Dermis blood vessel endothelial cell (primary cell): ENCODE data around the gene ERP44. TPM values are rescaled to one million over a fixed set of nuclear protein-coding genes. Genes with fewer than 3 reads are reported as not detected.
A peak's percentile ranks its signal among the peaks of the same experiment; 100 is the strongest.
"Not testable (repeated sequence)": the region's sequence is repeated elsewhere in the genome, so short reads cannot be mapped to it uniquely, and the experiment has no call there.

Source experiments
- DNase-seq: peaks from one replicate; pipeline ENCODE4 v3.0.0; 2010
- total RNA-seq: library from RNA; depleted of rRNA; stranded (reverse); fragments of >200 nt; gene quantifications from 2 replicates; pipeline ENCODE4 v1.2.3, GENCODE V29; 2014

Gene ERP44
- total RNA-seq, 1 donor from 2014 or later: 9.4 TPM

DNA sequence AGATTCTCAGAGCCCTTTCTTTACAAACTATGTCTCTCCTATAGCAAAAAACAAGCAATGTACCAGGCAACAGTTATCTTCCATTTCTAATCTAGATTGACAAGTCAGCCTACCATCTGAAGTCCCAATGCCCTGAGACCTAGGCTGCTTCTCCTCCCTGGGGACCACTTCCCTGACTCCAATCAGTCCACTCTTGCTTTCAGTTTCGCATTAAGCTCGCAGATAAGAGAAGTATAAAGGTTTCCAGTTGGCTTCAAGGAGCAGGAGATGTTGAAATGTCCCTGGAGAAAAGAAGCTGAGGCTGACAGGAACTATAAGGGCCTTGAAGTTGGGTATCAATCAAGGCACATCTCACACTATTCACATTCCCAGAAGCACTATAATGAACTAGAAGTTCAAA lies 32.3 kb downstream of the ERP44 start:
- DNase-seq: peak; percentile 12

DNA sequence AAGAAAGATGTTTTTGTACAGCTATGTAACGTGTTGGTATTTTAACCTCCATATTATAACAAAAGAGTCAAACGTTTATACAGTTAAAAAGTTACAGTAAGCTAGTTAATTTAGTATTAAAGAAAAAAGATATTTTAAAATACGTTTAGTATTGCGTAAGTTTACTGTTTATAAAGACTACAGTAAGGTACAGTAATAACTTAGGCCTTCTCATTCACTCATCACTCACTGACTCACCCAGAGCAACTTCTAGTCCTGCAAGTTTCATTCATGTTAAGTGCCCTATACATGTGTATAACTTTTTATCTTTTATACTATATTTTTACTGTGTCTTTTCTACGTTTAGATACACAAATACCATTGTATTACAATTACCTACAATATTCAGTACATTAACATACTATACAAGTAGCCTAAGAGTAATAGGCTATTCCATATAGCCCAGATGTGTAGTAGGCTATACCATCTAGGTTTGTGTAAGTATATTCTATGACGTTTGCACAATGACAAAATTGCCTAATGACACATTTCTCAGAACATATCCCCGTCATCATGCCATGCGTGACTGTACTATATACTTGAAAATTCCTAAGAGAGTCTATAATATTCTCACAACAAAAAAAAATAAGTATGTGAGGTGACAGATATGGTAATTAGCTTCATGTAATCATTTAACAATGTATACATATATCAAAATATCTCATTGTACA lies 33.8 kb downstream of the ERP44 start:
- DNase-seq: no peak

DNA sequence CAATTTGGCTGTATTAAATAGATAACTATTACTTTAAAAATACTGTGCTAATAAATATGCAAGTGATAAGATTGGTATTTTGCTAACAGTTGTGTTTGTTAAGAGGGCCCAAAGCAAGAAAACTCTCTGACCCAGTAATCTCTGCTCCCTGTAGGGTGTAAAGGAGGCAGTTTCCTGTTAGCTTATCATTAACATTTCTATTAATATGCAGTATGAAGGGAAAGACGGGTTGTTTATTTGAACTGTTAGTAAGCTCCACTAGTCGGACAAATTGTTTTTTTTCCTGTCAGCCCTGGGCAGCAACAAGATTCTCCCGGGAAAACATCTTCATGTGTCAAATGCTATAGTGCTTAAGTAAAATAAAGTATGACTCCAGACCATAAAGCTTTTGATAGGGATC lies 35.6 kb downstream of the ERP44 start:
- peak; percentile 13 for DNase-seq

DNA sequence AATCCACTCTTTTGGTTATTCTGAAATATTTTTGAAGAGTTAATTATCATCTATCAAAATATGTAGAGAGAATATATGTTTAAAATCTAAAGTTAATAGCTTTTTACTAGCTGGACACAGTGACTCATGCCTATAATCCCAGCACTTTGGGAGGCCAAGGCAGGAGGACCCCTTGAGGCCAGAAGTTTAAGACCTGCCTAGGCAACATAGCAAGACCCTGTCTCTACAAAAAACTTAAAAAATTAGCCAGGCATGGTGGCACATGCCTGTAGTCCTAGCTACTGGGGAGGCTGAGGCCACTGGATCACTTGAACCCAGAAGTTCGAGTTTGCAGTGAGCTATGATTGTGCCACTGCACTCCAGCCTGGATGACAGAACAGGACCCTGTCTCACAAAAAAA lies 36.1 kb downstream of the ERP44 start:
- not testable (repeated sequence) for DNase-seq

DNA sequence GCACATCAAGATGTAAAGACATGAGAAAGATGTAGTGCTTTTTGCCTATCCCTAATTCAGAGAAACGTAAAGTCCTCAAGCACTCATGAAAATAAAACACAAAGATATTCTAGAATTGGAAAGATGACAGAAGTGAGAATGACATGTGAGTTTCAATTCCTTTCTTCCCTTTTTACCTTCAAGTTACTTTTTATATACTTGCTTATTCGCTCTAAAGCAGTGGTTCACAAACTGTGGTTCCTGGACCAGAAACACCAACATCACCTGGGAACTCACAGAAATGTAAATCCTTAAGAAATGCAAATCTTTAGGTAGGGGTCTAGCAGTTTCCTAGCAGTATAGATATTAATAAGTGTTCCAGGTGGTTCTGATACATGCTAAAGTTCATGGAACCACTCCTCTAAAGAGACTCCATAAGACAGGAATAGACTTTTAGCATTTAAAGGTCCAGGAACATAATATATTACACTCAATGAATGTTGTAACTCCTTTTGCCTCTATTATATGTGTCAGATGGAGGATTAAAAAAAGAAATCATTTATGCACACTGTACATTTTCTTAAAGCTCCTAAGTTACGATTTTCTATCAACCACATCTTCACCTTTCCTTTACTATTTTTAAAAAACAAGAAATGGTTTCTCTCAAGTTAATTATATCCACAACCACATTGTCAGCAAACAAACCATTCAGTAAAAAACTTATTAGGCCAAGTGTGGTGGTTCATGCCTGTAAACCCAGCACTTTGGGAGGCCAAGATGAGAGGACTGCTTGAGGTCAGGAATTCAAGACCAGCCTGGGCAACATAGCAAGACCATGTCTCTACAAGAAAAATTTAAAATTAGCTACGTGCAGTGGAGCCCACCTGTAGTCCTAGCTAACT lies 39.9 kb downstream of the ERP44 start:
- no peak for DNase-seq

DNA sequence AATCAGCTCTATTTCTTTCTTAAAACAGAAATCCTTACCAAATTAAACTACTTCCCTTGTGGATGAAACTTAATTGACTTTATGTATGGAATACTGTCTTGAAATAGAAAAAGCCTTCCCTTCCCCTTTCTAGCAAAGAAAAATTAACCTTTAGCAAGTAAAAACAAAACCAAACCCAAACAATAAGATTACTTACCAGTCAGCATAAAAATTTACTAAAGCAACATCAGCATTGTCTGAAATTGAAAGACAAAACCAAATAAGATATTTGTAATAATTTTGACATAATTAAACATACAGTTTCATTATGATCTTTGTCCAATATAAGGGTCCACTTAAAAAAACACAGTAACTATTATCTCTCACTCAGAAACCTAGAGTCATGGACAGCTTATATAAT lies 41.2 kb downstream of the ERP44 start:
- DNase-seq: no peak

DNA sequence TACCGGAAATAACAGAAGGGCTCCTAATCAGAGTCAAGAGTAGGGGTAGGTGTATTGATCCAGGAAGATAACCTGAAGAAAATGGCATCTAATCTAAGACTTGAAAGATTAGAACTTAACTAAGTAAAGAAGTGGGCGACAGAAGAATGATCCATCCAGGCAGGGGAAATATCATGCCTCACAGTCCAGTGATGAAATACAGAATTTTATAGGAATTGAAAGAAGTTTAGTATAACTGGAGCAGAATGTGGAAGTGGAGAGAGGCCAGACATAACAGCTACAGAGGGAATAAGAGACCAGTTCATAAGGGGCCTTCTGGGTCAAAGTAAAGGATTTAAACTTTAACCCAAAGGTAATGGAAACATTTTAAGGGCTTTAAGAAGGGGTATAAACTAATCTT lies 42.2 kb downstream of the ERP44 start:
- no peak for DNase-seq

DNA sequence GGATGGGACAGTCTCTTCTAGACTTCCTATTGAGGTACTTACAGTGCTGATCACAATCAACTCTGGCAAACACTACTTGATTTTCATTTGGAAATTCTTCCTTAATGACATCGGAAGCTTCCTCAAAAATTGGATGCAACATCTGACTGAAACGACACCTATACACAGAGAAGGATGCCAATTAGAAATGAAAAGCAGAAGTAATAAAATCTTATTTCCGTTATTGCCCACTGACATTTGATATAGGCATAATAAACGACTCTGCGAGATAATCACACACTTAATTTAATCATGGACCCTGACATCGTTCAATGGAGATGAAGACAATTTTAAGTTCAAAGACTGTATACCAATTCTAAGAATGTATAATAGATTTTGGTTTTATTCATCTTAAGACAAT lies 46.4 kb downstream of the ERP44 start:
- no peak for DNase-seq

DNA sequence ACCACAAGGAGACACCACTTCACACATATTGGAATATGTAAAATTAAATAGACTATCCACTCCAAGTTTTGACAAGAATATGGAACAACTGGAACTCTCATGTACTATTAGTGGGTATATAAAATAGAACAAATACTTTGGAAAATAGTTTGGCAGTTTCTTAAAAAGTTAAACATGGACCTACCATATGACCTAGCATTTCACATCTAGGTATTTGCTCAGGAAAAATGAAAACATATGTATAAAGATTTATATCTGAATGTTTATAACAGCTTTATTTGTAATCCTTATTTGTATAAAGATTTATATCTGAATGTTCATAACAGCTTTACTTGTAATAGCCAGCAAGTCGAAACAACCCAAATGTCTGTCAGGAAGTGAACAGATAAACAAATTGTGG lies 49.2 kb downstream of the ERP44 start:
- DNase-seq: no peak

DNA sequence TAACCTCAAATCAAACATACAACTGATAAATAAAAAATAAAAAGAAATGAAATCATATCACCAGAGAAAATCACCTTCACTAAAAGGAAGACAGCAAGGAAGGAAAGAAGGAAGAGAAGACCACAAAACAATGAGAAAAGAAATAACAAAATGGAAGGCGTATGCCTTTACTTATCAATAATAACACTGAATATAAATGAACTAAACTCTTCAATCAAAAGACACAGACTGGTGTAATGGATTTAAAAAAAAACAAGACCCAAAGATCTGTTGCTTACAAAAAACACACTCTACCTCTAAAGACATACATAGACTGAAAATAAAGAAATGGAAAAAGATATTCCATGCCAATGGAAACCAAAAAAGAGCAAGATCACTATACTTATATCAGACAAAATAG lies 60.3 kb downstream of the ERP44 start:
- no peak for DNase-seq

DNA sequence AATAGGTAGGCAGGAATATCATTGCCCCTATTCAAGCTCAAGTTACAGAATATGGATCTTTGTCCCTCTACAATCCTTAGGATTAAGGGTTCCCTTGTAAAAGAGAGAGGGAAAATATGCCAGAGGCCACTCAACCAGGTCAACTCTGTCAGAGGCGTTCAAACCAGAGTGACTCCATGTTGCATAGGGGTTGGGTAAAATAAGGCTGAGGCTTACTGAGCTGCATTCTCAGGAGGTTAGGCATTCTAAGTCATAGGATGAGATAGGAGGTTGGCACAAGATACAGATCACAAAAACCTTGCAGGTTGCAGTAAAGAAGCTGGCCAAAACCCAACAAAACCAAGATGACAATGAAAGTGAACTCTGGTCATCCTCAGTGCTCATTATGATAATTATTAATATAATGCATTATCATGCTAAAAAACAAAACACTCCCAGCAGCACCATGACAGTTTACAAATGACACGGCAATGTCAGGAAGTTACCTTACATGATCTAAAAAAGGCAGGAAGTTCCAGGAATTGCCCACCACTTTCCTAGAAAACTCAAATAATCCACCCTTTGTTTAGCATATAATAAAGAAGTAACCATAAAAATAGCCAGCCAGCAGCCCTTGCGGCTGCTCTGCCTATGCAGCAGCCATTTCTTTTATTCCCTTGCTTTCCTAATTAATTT lies 64.8 kb downstream of the ERP44 start:
- peak; percentile 5 for DNase-seq

DNA sequence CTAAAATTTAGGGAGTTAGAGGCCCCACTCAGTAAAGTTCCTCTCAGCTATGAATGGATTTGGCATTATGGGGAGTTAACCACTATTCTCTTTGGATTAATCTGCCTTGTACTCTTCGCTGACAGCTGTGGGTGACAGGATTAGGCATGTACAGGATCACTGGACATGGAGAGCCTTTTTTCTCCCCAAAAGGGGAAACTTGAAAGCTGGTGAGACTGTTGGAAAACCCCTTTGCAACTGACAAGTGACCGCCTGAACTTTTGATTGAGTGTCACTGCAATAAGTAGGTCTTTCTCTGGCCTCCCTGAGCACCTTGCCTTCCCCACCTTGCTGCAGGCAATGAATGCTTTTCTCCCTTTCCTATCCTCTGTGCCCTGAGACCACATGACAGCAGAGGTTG lies 68.3 kb downstream of the ERP44 start:
- no peak for DNase-seq

DNA sequence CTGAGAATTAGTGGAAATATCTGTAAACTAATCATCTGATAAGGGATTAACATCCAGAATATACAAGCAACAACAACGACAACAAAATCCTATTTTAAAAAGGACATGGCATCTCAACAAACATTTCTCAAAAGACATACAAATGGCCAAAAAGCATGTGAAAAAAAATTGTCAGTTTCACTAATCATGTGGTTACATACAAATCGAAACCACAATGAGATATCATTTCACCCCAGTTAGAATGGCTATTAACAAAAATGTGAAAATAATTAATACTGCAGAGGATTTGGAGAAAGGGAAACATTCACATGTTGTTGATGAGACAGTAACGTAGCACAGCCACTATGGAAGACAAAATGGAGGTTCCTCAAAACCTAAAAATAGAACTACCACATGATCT lies 69.5 kb downstream of the ERP44 start:
- no peak for DNase-seq

DNA sequence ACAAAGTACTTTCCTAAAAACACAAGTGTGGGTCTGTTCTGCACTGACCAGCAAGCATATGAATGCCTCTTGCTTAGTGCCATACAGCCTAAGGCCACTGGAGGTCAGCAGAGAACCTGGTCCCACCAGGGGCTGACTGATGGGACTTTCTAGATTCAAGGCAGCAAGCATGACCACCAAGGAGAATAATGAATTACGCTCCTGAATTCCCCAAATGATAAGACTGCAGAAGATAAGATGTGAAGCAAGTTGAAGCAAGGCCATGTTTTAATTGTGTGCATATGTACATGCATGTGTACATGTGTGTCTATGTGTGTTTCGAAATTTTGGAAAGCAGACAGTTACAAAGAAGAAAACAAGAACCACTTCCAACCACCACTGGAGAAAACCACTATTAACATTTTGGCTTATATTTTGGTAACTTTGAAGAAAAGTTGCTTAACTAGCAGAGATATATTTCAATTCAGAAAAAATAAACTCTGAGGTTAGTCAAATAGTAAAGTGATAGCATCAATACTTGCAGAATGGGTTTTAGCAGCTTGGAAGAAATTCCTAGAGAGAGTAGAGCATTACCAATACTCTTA lies 70.5 kb downstream of the ERP44 start:
- peak; percentile 90 for DNase-seq

DNA sequence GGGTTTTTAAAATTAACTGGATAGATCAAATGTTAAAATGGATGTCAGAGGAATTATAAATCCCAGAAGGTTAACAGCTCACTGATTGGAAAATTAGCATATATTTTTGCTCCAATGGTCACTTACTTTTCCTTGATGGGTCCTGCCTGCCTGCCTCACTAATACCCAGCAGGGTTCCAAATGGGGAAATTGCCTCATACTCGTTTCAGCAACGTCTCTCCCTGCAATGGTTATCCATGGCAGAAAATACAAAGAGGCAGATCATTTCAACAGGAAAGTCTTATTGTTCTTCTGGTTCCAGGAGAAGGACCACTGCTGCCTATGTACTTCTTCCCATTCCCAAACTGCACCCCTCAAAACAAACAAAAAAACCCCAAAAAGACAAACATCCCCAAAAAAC lies 71.3 kb downstream of the ERP44 start:
- no peak for DNase-seq

DNA sequence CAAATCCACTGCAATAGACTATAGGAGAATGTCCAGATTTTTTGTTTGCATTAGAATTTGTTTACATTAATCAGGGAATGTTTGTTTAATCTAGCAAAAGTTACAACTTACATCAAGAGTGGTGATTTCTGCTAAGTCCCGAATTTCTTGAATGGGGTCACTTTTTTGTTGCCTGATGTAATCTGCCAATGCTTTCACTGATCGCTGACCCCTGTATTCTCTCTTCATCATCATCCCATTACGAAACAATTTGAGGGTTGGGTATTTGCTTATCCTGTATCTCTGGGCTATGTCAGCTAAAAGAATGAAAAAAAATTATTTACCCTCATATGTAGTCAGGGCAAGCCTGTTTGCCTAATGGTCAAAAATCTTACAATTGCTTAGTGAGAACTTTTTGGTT lies 76.9 kb downstream of the ERP44 start:
- no peak for DNase-seq

DNA sequence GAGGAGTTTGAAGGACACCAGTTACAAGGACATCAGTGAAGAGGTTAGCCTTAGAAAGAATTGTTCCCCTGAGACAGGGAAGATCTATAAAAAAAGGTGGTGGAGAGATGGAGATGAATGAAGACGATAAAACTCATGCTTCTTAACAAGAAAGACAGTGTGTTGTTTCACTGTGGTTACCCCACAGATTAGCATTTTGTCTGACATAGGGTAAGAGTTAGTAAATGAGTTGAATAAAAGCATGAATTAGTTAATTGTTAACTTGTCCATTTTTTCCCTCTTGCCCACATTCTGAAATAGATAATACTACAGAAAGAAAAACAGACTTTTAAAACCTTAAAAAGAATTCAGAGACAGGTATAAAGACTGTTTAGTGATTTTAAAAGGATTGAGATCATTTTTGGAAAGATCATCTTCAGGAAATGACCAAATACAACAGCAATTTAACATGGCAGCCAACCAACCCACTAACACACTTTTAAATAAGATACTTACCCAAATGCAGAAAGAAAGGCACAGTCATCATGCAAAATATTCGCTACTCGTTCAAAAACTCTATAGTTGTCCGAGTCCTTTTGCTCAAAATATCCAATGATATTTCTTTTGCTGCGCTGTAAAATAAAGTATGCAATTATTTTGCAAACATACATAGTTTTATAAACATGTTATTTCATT lies 78.5 kb downstream of the ERP44 start:
- DNase-seq: no peak

DNA sequence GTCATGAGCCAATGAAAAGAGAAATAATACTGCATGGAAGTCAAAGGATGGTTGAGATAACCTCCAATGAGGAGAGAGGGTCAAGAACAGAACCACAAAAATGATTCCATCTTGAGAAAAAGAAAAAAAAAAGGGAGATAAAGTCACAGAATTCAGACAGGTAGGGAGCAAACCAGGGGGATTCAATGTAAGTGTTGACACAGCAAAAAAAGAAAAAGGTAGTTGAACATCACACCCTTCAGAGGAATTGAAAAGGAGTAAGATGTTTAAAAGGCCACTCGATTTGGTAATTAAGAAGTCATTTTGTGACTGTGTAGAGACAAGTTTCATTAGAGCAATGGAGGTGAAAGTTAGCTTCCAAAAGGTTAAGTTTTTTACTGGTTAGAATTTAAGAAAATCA lies 79.3 kb downstream of the ERP44 start:
- no peak for DNase-seq

DNA sequence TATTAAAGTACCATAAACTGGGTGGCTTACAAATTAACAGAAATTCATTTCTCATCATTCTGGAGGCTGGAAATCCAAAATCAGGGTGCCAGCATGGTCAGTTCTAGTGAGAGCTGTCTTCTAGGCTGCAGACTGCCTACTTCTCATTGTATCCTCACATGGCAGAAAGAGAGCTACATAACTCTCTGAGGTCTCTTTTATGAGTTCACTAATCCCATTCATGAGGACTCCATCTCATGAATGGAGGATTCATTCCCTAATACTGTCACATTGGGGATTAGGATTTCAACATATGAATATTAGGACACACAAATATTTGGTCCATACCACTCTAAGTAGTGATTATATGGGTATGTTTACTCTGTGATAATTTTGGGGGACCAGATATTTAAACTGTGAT lies 84.0 kb downstream of the ERP44 start:
- DNase-seq: no peak

DNA sequence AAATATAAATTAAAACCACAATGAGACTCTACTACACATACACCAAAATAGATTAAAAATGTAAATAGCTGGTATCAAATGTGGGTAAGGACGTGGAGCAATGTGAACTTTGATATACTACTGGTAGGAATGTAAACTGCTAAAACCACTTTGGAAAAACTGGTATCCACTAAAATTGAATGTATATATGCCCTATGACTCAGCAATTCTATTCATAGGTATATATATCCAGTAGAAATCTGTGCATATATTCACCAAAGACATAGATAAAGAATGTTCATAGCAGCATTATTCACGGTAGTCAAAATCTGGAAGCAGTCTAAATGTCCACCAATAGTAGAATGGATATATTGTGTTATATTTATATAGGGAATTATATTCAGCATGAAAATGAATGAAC lies 85.2 kb downstream of the ERP44 start:
- DNase-seq: no peak

DNA sequence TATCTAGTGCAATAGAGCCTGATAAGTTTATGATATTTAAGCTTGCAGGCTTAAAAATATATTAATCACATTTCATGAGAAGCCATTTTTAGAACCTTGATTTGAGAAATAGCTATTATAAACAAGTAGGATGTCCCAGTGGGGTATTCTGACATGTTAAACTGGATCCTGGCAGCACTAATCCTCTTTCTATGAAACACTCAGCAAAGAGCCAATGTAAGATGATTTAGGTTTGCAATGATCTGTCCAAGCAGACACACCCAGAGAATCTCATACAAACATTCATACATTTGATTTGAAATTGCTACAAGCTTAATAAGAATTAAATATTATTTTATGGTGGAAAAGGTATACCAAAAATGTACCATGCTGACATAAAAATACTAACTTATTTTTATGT lies 86.5 kb downstream of the ERP44 start:
- no peak for DNase-seq

DNA sequence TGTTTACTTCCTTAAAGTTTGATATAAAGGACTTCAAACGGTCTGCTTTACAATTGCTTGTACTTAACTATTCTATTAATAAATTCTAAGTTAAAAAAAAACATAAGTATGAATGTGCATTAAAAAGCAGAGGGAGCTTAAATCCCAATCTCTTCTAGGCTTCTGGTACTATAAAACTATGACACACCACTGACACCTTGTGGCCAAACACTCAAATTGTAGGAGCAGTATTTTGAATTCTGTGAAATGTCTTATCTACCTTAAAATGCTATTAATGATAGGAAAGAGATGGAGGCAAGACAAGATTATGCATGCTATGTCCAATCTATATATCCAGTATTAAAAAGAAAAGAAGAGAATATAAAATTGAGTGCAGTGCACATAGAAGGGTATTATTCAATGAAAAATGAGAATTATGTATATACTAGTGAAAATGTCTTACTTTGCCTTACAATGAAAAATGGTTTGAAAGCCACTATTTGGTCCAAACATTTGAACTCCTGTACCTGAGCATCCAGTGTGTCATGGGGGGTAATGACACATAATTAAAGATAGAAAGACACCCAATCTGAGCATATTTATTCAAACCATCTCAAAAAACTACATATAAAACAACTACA lies 87.6 kb downstream of the ERP44 start:
- peak; percentile 77 for DNase-seq
